ENCODE results near the gene CEP57L1.

- no peak for TF ChIP-seq CTCF (IDR thresholded peaks at IDR 0.05 in 2 of 3, conservative IDR thresholded peaks at IDR 0.05 in 1 of 3; ENCODE audit: borderline replicate concordance in 1 of 3, insufficient read depth in 1 of 3, low read depth in 2 of 3, low read length in 2 of 3)
- TF ChIP-seq FOSL1 (IDR thresholded peaks at IDR 0.05; ENCODE audit: low read depth) = no peak
- no peak for TF ChIP-seq RAD21 (IDR thresholded peaks at IDR 0.05; ENCODE audit: low read depth)
Observed at GRCh38 chr6:109062216-109062615, 33.1 kb upstream of the CEP57L1 start.

Data from HCT116 (cell line).